GM19468 (cell line): ENCODE data around the gene KCNIP1.
"Not testable (repeated sequence)": the region's sequence is repeated elsewhere in the genome, so short reads cannot be mapped to it uniquely, and the experiment has no call there.

Experiments used
- ATAC-seq: cut with Tn5 transposase; IDR thresholded peaks from one replicate; pipeline ENCODE4 v1.9.1; 2021; ENCODE audit warnings: mild to moderate bottlenecking, moderate library complexity, moderate number of reproducible peaks; ENCODE audit not compliant: unreplicated experiment; ENCODE audit errors: extremely low read depth

KCNIP1 gene

GRCh38 chr5:170533383-170533782 is 29.6 kb downstream of the KCNIP1 start:
- ATAC-seq = no peak

GRCh38 chr5:170534177-170534576 is 30.4 kb downstream of the KCNIP1 start:
- ATAC-seq = no peak

GRCh38 chr5:170534941-170535340 is 31.1 kb downstream of the KCNIP1 start:
- ATAC-seq = no peak

GRCh38 chr5:170536525-170536924 is 32.7 kb downstream of the KCNIP1 start:
- no peak for ATAC-seq

GRCh38 chr5:170537451-170538095 is 33.8 kb downstream of the KCNIP1 start:
- ATAC-seq = no peak

GRCh38 chr5:170538096-170538465 is 34.3 kb downstream of the KCNIP1 start:
- no peak for ATAC-seq

GRCh38 chr5:170538696-170539586 is 35.1 kb downstream of the KCNIP1 start:
- ATAC-seq = no peak

GRCh38 chr5:170540271-170540670 is 36.5 kb downstream of the KCNIP1 start:
- no peak for ATAC-seq

GRCh38 chr5:170541146-170541769 is 37.4 kb downstream of the KCNIP1 start:
- ATAC-seq = no peak

GRCh38 chr5:170542691-170543293 is 39.0 kb downstream of the KCNIP1 start:
- no peak for ATAC-seq

- no peak for ATAC-seq
These were observed 41.5 kb downstream of the KCNIP1 start for GRCh38 chr5:170545313-170545712.

GRCh38 chr5:170545811-170546210 is 42.0 kb downstream of the KCNIP1 start:
- ATAC-seq = no peak

- ATAC-seq = no peak
These were observed 42.5 kb downstream of the KCNIP1 start for GRCh38 chr5:170546282-170546681.

- ATAC-seq = not testable (repeated sequence)
These were observed 46.6 kb downstream of the KCNIP1 start for GRCh38 chr5:170550382-170550781.

GRCh38 chr5:170551076-170551475 is 47.3 kb downstream of the KCNIP1 start:
- no peak for ATAC-seq

GRCh38 chr5:170551622-170552021 is 47.8 kb downstream of the KCNIP1 start:
- no peak for ATAC-seq

GRCh38 chr5:170552621-170553115 is 48.8 kb downstream of the KCNIP1 start:
- ATAC-seq = no peak

- ATAC-seq = no peak
These were observed 49.4 kb downstream of the KCNIP1 start for GRCh38 chr5:170553218-170553617.

GRCh38 chr5:170554521-170555267 is 50.9 kb downstream of the KCNIP1 start:
- ATAC-seq = no peak

- ATAC-seq = no peak
These were observed 53.5 kb downstream of the KCNIP1 start for GRCh38 chr5:170557314-170557713.
